ENCODE results near the gene ANO6.
"Not testable (repeated sequence)": the region's sequence is repeated elsewhere in the genome, so short reads cannot be mapped to it uniquely, and the experiment has no call there.

Gene ANO6

DNA sequence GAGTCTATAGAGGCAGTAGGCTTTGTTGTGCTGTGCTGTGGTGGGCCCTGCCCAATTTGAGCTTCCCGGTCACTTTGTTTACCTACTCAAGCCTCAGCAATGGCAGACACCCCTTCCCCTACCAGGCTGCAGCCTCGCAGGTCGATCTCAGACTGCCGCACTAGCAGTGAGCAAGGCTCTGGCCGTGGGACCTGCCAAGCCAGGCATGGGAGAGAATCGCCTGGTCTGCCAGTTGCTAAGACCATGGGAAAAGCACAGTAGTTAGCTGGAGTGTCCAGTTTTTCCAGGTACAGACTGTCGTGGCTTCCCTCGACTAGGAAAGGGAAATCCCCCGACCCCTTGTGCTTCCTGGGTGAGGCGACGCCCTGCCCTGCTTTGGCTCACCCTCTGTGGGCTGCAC, 26.3 kb downstream of the ANO6 start:
- no peak for DNase-seq

DNA sequence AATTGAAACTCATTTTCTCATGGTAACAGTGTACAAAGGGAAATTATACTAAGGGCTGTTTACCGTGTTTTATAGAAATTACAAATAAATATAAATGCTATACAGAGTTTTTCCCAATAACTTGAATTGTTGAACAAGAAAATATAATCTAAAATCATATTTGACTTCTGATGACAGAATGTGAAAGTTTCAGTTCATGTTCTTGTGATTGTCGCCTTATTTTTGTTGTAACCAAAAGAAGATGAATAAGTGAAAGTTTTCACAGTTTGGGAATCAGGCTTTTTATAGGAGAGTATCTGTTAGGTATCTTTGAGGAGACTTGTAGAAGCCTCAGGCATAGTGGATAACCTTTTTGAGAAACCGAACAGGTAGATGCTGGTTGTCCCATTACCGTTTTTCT, 28.1 kb downstream of the ANO6 start:
- DNase-seq: no peak

DNA sequence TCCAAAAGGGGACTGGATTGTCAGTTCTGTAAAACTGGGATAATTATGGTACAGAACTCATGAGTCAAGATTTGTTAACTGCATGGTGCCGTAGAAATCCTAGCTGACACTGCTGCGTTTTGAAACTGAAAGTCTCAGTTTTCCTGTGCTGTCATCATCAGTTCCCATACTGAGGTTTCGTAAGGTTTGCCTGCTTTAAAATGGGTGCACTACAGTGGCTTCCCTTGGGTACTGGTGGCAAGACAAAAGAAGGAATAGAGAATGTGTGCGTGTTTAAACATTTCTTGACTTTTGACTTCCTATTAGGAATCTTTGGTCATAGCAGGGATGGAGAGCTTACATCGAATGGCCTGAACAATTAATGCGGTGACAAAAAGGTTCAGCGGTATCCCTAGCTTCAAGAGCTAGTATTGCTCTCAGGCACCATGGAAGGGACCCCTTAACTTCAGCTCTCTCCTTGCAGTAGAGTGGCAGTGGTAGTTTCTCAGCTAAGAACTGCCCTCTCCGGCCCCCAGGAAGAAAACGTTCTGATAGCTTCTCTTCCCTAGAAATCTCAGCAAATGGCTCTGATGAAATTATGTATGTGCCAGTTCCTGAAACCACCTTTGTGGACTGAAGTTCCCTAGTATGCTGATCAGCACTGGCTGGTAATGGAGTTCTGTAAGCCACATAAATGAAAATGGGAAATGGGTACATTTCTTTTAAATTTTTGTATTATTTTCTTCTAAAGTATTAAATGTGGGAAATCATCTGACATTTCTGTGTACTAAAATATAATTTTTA, 28.9 kb downstream of the ANO6 start:
- peak; percentile 3 for DNase-seq

DNA sequence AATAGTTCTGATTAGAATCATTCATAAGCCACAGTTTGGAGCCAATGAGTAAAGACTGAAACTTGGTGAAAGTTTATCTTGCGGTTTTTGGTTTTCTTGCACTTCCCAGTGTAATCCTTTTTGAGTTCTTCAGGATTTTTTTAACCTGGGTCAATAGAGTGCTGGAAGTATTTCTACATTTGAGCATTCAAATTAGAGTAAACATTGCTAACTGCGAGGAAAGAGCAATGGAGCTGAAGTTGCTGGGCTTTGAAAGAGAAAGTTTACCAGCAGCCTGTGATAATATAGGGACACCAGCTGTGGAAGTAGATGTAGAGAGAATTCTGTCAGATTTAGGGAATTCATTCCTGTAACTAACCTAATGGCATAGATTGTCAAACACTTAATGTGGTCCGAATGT, 30.3 kb downstream of the ANO6 start:
- no peak for DNase-seq

DNA sequence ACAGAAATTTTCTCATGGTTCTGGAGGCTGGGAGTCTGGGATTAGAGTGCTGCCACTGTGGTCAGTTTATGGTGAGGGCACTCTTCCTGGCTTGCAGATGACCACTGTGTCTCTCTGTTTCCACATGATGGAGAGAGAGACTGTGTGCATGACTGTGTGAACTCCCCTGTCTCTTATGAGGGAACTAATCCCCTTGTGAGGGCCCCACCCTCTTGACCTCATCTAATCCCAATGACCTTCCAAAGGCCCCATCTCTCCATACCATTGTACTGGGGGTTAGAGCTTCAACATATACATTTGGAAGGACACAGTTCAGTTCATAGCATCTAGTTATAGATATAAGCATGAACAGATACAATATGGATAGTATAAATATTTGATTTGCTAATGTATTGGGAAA, 31.7 kb downstream of the ANO6 start:
- no peak for DNase-seq

DNA sequence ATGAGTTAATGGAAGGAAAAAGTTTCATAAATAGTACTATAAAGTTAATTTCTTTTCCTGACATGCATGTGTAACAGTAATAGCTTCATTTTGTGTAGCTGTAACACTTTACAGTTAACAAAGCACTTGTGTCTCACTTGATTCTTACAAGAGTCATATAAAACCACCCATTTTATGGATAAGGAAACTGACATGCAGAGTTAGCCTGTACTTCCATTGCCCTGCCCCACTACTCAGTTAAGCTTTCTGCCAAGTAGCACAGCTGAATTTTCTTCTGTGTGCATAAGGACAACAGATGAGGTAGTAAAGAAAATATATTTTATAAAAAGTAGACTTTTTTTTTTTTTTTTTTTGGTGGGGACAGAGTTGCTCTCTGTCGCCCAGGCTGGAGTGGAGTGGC, 32.2 kb downstream of the ANO6 start:
- no peak for DNase-seq

DNA sequence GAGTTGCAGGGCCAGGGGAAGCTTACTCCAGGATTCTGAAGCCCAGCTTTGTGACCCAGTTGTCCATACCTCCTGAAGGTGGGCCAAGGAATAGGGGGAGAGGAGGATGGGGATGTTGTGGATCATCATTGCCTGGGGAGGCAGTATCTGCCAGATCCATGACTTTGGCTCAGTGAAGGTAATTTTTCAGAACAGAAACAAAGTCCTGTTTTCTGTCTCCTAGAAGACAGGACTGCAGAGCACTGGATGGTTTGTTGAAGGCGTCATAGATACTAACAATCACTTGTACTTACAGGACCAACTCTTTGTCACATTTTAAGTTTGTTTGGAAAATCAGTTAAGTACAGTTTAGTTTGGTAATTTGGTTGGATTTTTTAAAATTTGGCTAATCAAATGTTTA, 38.4 kb downstream of the ANO6 start:
- no peak for DNase-seq

DNA sequence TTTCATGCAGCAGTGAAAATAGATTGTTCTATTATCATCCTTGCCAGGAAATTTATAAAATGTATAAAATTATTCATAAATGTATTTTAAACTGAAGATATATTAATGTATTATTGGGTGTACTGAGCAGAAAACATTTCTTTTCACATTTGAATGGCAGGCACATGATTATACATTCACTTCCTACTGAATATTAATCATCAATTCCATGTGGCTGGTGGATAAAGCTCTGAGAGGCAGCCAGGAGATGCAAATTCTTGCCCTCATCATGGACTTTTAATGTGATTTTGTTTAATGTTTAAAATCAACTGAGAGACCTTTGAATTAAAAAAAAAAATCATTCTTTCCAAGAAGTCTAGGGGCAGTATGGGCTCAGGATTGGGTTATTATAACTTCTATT, 40.8 kb downstream of the ANO6 start:
- no peak for DNase-seq

DNA sequence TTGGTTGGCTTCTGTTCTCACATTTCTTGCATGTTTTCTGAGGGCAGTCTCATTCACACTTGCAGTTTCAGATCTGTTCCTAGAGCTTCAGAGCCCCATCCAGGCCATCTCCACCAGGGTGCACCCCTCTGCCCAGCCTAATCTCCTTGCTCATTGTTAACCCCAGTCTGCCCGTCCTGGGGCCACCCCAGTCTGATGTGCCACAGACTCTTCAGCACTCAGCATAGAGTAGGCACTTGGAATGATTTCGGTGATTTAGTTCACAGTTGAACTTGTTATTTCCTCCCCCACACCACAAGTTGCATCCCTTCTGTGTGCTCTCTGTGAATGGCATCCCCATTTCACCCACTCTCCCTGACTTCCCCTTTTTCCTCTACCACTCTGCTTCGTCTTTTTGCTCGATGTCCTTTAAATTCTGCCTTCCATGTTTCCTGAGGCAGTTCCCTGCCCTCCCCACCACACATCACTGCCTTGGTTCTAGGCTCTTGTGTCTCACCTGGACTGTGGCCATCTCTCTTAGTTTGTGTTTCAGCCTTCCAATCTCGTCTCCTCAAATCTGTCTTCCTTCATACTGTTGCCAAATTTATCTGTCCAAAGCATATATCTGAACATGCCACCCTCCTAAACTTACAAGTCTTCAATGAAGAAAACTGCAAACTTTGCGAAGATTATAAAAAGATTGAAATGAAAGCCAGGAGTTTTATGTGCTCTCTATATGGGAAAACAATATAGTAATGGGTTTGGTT, 41.5 kb downstream of the ANO6 start:
- DNase-seq: no peak

DNA sequence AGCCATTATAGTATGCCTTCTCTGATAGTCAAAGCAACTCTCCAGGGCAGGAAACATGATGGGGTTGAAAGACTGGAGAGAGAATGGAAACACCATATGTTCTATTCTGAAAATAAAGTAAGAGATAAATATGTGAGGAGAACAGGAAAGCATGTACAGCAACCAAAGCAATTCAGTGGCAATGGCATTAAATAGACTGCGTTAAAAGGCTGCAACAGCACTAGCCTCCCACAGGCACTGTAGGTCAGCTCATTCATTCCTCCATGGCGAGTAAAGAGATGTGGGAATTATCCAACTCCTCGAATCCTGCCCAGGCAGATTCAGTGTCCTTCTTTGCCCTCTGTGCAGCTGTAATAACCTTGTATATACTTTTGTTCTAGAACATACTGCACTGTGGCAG, 43.8 kb downstream of the ANO6 start:
- DNase-seq: no peak

DNA sequence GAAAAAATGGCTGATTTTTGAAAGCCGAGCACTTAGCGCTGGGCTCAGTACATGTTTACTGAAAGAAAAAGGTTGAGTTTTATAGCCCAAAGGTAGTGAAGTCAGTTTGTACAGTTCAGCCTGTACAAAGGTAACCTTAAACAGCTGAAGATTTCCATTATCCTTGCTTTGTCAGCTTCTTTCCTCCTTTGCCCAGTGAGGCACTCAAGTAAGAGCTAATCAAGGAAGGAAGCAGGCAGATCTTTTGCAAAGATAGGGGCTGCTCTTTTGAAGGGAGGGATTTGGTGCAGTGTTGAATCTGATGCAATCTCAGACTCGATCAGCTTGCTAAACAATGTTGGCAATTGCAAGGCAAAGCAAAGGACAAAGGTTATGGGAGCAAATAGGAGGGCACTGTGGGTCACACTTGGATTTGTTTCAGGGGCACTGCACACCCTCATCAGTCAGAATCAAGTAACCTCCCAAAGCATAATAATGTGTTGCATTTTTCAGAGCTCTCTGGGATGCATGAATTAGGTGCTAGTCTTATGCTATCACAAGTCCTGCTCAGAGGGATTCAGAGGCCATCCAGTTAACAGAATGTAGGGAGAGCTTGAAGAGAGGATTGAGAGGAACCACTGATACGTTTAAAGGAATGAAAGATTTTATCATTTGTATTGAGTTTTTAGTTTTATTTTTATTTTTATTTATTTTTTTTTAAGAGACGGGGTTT, 44.4 kb downstream of the ANO6 start:
- no peak for DNase-seq

DNA sequence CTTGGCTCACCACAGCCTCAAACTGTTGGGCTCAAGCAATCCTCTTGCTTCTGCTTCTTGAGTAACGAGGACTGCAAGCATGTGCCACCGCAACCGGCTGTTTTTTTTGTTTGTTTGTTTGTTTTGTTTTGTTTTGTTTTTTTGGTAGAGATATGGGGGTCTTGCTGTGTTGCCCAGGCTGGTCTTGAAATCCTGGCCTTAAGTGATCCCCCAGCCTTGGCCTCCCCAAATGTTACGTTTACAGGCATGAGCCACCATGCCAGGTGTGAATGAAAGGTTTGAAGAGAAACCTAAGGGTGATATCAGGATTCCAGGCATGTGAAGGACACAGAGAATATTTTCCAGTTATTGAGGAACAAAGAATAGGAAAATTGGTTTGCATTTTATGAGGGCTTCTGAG, 45.0 kb downstream of the ANO6 start:
- DNase-seq: no peak

DNA sequence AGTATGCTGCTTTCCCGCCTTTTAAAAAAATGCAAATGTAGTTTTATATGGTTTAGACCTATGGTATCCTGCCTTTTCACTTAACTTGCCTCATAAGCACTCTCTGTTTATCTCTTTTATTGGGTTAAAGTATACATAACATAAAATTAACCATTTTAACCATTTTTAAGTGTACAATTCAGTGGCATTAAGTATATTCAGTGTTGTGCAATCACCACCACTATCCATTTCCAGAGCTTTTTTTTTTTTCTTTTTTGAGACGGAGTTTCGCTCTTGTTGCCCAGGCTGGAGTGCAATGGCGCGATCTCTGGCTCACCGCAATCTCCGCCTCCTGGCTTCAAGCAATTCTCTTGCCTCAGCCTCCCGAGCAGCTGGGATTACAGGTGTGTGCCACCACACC, 46.3 kb downstream of the ANO6 start:
- not testable (repeated sequence) for DNase-seq

DNA sequence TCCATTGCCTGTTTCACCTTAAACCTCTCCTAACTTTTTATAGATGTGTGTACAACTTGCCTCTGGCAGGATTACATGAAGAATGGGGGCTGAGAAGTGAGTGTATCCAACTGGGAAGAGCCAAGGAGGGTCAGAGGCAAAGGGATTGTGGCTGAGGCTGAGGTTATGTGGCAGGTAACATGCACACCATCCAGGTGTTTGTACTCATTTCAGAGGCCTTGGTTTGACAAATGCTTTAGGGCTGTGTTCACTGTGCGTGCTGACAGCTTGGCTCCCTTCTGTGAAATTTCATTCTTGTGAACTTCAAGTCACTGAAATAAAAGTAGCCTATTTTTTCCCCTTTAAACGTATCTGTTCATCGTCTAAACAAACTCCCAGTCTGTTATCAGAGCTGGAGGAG, 47.7 kb downstream of the ANO6 start:
- no peak for DNase-seq

DNA sequence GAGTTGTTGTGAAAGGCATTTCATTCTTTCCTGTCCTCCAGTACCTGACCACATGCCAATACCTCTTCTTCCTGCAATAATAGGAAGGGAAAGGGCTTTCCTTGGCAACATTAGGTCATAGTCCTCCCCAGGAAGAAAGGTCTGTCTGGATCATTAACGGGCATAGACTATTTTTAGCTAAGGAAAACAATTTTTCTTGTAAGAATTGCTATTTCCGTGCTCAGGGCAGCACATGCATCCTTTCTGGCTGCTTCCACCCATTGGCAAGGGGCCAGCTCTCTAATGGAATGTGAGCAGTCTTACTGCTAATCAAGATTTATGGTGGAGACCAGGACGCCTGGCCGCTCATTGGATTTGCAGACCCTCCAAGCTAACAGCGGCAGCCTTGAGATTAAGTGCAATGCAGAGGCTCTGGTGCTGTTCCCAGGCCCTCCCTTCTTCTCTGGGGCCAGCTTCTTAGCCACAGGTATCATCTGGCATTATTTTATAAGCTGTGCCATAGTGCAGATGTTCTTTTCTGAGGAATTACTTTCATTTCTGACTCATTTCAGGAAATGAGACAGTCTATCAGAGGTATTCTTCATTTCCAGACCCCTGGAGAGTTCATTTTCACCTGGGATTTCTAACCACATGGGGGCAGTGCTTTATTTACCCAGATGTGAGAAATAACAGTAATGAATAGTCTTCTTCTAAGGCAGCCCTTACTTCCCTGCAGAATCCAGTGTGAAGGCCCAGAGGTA, 52.9 kb downstream of the ANO6 start:
- DNase-seq: no peak

DNA sequence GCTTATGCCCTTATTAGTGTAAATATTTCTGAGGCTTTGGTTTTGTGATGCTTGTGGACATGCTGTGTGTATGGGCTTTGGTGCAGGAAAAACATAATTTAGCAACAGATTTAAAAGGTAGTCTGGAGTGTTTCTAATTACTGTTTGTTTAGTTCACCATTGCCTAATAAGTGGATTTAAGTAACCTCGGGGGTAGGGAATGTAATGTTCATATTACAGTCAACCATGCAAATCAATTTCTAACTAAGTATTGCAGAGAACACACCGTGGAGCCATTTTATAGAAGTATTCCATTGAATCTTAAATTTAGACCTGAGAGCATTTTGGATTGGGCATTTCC, 53.5 kb downstream of the ANO6 start:
- no peak for DNase-seq

DNA sequence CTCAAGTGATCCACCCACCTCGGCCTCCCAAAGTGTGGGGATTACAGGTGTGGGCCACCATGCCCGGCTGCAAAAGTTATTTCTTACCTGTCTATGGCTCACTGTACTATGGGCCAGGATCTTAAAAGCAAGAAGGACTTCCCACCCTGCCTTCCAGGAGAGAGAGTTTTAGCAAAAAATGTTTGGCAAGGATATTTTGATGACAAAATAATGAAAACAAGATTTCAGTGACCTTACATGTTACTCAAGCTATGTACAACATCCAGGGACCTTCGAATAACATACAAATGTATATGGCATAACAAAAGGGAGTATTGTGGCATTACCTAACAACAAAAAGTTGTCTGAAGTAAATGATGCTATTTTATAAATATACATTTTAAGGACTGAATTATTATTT, 55.1 kb downstream of the ANO6 start:
- no peak for DNase-seq

DNA sequence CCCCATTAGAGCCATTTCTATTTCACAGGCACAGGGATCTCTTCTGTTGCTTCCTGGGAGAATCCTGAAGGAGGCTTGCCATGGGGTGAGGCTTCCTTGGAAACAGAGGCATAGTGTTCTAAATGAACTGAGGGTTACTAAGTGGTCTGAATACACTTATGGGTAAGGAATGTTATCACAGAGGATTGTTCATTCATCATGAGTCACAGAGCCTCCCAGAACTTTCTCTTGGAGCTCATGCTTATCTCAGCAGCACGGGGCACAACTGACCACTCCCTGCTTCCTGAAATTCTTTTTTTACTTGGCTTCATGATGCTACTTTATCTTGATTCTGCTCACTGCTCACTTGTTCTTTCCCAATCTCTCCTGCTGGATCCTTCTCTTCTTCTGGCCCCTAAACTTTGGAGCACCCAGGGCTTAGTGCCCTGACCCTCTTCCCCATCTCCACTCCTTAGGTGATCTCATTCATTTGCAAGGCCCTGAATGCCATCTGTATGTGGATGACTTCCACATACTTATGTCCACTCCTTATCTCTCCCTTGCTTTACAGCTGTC, 57.9 kb downstream of the ANO6 start:
- no peak for DNase-seq

DNA sequence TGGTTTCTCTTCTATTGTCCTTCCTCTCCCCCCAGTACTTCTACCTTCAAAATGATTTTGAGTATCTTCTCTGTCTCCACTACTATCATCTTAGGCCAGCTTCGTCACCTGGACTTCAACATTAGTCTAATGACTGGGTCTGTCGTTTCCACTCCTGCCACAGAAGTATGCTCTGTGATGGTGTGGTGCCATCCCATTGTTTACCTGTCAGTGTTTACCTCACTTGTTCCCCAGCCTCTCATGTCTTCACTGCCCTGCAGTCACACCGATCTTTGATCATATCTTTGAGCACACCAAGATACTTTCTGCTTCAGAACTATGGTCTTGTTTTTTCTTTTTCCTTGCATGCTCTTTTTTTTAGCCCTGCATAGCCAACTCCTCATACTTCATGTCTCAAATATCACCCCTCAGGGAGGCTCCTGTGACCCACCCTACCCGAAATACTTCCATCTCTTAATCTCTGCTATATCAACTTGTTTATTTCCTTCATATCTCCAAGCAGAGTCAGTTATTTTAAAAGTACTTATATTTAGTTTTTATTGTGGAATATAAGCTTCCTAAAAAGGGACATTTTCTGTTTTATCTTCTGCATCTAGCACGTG, 60.4 kb downstream of the ANO6 start:
- DNase-seq: no peak

DNA sequence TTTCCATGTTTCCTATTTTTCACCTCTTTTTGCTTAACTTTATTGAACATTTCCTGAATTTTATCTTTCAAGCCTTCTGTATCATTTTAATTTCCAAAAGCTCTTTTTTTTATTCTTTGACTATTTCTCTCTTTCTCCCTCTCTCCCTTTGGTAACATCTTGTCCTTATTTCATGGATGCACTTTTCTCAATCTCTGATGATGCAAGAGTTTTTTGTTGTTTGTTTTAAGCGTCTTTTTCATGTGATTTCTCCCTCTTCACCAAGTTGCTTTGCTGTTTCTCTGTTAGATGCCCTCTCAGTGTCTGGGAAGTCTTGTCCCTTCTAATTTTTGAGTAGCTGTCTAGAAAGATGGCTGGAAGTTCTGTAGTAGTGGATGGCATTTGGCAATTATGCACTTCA, 62.6 kb downstream of the ANO6 start:
- no peak for DNase-seq

DNA sequence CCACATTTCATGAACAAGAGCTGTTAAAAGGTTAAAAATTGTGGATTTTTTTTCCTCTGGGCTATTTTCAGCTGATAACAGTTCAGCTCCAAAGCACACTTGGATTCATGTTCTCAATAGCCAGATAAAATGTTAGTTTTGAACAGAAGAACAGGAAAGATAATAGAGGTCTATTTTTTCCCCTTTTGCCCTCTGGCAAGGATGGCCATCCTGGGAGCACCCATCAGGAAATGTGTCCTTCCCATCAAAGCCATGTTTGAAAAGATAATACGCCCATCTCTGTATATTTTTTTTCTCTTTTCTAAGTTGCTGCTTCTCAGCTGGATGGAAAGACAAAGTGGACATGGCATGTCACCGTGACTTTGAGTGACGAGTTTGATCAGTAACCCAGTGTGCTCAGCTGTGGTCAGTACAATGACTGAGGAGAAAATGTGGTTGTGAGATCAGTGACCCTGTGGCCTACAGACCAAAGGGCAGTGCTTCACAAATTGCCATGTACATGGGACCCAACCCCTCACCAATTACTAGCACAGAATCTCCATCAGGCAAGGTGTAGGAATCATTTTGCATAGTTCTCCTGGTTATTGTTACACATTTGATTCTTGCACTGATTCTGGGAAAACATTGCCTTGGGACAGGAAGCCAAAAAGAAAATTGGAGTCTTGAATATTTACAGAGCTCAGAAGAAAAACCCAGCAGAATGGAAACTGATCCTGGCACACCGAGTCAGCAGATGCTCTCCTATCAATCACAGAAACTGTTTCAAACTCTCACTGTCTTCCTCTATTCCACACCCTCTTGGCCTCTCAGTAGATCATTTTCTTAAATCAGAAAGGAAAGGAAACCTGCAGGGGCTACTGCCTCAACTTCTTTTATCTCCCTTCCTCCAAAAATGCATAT, 64.3 kb downstream of the ANO6 start:
- no peak for DNase-seq

DNA sequence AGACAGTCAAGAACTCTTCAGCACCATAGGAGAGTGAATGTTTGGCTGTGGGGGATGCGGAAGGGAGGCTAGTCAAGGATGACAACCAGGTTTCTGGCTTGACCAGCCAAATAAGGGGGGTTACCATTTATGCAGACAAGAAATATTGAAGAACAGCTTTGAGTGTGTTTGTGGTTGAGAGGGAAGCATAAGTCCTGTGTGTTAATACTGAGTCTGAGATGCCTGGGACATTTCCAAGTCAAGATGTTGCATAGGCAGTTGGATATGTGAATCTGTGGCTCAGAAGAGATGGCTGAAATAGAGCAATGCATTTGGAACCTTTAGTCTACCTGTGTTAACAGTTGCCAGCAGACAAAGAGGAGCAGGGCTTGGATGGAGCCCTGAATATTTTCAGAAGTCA, 66.1 kb downstream of the ANO6 start:
- no peak for DNase-seq

Measured in stimulated activated CD4-positive, alpha-beta T cell treated with anti-CD3 and anti-CD28 coated beads, Interleukin-1b, Interleukin-23, amount 100 ng/mL, for 48 hours (primary cell).